Activated CD4-positive, alpha-beta T cell treated with anti-CD3 and anti-CD28 coated beads for 4 hours (primary cell): ENCODE results near the gene NGEF.
"Not testable (repeated sequence)": the region's sequence is repeated elsewhere in the genome, so short reads cannot be mapped to it uniquely, and the experiment has no call there.

ENCODE experiments used
- DNase-seq, 2 donors: peaks; one replicate each; pipeline ENCODE4 v3.0.0-alpha.2; 2020

The NGEF gene, protein sequence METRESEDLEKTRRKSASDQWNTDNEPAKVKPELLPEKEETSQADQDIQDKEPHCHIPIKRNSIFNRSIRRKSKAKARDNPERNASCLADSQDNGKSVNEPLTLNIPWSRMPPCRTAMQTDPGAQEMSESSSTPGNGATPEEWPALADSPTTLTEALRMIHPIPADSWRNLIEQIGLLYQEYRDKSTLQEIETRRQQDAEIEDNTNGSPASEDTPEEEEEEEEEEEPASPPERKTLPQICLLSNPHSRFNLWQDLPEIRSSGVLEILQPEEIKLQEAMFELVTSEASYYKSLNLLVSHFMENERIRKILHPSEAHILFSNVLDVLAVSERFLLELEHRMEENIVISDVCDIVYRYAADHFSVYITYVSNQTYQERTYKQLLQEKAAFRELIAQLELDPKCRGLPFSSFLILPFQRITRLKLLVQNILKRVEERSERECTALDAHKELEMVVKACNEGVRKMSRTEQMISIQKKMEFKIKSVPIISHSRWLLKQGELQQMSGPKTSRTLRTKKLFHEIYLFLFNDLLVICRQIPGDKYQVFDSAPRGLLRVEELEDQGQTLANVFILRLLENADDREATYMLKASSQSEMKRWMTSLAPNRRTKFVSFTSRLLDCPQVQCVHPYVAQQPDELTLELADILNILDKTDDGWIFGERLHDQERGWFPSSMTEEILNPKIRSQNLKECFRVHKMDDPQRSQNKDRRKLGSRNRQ

DNA sequence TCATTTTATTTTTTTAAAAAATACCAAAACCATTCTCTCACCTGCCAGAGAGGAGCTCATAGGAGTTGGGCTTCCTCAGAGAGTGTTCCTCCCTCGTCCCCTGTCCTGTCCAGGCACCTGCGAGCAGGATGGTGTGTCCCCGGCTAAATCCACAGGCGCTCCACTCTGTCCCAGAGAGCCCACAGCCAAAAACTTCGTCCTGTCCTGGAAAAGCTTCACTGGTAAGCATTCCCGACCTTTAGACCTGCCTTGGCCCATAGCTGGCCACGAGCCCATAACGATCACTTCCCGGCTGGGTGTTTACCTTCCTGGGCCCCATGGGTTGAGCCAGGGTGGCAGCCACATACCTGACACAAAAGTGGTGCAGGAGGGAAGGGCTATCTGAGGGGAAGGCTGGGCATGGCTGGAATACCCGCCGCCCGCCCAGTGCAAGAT is at the start of gene NGEF:
Gene NGEF, minus strand, starts transcription at position 230 of the 435 bp plus-strand sequence. CDS start 38,366 bp downstream, outside the sequence.
- DNase-seq: no peak

DNA sequence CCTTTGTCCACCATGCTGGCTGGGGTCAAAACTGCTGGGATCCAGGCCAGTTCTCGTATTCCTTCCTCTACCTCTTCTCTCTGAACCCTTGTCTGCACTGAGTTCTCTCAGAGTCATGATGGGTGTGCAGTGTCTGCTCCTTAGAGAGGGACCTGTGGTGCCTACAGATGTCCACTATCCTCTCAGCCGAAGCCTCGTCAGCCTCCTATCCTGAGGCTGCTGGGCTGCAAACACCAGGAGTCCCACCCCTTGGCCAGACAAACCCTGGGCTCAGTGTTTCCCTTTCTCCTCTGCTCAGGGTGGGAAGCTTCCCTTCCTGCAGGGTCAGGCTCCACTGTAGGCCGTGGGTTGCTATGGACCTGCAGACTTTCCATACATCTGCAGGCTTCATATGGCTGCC is 49.4 kb upstream of the NGEF start:
- DNase-seq: no peak

DNA sequence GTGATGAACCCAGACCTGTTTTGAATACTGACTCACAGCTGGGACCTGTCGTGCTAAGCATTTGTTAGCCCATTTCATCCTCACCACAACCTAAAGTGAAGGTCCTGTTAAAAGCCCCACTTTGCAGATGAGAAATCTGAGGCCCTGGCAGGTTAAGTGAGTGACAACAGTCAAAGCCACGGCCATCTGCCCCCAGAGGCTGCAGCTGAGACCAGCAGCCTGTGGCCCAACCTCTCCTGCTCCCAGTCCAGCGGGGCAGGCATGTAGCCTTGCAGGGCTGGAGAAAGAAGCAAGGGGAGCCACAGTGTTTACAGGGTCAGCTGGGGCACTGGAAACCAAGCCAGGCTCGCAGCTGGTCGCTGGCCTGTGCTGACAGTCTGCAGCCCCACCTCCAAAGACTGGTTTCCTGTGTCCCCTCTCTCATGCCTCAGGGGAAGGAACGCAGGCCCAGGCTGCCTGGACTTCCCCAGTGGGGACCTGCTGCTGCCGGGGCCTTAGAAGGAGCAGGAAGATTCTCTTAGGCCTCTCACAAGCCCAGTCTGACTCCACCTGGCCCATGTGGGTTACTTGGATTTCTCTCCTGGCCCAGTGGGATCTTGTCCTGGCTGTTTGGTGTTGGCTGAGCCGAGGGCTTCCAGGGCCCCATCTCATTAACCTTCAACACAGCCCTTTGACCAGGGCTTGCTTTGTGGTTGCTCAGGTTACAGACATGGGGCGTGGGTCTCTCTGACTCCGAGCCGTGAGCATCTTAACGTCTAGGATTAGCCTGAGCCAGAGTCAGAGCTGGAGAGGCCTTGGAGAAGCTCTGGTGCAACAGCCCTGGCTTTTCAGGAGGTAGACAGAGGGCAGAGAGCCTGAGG is 48.8 kb upstream of the NGEF start:
- DNase-seq: no peak

DNA sequence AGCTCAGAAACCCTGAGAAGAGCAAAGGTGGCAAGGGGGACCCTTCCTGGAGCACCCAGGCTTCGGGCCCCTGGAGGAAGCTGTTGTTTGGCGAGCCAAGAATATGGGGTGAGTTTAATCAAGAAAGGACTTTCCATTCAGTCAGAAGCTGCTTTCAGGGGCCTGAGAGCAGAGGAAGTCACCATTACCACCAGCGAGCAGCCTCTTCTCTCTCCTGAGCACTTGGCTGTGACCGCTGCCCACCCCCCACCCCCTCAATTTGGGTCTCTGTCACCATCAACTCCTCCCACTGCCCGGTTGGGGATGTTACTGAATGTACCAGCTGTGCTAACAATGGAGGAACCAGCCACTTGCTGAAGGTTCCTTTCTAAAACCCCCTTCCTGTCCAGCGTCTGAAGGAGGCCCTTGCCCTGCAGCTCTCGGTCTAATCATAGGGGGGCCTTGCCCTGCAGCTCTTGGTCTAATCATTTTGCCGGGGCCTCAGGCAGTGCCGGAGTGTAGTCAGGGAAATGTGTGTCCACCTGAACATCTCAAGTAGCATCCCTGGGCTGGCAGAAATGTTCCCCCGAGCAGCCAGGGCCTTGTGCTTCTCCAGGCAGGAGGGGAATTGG is 48.0 kb upstream of the NGEF start:
- no peak for DNase-seq

DNA sequence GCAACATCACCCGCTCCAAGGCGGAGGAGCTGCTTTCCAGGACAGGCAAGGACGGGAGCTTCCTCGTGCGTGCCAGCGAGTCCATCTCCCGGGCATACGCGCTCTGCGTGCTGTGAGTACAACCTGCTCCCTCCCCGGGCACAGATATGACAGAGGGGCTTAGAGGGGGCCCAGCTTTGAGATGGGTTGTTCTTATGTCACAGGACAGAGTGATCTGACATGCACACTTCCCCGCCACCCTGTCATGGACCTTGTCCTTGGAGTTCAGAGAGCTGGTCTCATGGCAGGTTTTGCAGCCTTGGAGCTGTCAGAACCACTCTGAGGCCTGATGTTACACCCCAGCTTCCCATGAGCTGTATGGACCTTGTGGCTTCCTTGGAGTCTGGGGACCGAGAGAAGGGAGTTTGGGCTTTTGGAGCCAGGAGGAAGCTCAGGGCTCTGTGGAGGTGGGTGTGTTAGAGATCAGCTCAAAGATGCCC is 47.5 kb upstream of the NGEF start:
- no peak for DNase-seq

DNA sequence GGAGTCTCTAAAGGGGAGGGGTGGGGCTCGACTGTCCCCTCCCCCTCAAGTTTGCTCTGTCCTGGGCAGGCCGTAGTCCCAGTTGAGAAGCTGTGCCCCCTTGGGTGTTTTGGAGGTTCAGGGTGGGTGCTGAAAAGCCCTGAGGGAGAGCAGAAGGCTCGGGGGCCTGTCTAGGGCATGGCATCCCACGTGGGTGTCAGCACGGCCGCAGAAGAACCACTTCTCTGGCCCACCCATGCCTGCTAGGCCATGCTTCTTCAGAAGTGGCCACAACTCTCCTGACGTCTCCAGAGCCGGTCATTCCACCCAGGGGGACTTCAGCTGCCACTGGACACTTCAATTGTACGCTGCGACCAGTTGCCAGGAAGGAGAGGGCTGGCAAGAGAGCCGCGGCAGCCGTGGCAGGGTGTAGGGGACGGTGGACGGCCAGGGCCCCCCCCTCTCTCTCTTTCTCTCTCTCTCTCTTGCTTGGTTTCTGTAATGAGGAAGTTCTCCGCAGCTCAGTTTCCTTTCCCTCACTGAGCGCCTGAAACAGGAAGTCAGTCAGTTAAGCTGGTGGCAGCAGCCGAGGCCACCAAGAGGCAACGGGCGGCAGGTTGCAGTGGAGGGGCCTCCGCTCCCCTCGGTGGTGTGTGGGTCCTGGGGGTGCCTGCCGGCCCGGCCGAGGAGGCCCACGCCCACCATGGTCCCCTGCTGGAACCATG is 46.9 kb upstream of the NGEF start, which contains the start of gene INPP5D:
Gene INPP5D, plus strand, starts transcription at position 546 of the 704 bp plus-strand sequence. Its CDS starts 137 bp downstream, at position 683.
- DNase-seq: peak; percentile 69 to 71

DNA sequence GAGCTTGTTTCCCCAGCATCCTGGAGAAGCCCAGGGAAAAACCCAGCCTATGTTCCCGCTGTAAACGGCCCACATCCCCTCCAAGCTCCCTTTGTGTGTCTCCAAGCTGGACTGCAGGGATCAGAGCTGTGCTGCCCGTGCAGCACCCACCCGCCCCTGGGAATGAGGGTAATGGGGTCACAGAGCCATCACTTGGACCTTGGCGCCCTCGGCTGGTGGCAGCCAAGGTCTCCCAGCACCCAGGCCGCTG is 46.4 kb upstream of the NGEF start:
- DNase-seq: no peak

DNA sequence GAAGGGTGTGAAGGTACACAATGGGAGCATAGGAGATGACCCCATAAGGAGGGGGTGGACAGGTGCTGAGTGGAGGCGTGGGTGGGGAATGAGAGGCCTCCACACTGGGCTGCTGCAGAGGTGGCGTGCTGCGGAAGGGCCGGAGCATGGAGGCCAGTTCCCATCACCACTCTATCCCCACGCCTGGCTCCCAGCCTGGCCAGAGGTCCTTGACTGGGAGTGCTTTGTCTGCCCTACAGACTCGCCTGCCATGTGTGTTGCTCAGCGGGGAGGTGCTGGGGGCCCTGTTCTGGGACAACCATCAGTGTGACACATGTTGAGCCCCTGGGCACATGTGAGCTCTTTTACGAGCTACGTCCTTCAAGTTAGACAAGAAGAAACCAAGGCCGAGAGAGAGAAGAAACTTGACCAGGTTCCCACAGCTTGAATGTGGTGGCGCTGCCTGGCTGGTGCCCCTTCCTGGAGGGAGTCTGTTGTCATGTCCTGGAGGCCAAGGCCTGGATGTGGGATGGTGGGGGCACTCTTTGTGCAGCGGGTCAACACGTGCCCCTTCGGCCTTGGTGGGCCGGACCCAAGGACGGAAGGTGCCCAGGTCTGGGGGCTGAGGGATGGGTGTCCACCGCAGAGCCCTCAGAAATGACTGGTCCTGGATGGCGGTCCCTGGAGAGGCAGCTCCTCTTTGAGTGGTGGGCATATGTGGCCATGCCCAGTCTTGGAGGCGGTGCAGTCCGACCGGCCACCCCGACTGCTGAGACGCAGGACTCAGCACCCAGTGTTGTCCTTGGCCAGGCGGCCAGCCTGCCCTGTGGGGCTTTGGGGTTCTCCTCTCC is 45.9 kb upstream of the NGEF start:
- no peak for DNase-seq

DNA sequence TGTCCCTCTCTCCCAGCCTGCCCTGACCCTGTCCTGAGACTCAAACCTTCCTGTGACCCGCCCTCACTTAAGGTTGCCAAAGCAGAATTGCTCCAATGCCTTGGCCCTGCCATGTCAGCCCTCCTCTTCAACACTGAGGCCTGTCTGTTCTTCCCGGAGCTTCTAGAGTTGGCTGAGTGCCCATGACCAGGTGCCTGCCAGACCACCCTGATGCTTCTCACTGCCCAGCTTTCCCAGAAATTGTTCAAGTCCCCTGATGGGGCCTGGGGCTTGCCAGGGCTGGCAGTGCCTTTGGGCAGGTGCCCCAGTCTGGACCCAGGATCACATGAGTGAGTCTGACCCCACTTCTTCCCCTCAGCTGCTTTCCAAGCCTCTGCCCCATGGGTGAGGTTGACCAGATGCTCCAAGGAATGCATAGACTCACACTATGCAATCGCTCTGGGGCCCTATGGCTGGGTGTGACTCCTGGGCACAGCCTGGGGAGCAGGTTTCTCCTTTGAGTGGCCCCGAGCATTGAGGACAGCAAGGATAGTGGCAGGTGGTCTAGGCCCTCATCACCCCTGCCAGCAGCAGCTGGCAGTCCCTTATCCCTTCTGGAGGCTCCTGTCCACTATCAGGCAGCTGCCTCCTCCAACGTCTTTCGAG is 44.0 kb upstream of the NGEF start:
- DNase-seq: no peak

DNA sequence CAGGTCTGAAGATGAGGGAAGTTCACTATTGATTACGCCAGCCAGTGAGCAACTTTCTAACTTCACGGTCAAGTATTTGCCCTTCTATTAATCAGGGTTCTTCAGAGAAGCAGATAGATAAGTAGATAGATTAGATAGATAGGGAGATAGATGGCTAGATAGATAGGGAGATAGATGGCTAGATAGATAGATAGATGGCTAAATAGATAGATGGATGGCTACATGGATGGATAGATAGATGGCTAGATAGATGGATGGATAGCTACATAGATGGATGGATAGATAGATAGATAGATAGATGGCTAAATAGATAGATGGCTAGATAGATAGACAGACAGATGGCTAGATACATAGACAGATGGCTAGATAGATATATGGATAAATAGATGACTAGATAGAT is 42.3 kb upstream of the NGEF start:
- no peak for DNase-seq

DNA sequence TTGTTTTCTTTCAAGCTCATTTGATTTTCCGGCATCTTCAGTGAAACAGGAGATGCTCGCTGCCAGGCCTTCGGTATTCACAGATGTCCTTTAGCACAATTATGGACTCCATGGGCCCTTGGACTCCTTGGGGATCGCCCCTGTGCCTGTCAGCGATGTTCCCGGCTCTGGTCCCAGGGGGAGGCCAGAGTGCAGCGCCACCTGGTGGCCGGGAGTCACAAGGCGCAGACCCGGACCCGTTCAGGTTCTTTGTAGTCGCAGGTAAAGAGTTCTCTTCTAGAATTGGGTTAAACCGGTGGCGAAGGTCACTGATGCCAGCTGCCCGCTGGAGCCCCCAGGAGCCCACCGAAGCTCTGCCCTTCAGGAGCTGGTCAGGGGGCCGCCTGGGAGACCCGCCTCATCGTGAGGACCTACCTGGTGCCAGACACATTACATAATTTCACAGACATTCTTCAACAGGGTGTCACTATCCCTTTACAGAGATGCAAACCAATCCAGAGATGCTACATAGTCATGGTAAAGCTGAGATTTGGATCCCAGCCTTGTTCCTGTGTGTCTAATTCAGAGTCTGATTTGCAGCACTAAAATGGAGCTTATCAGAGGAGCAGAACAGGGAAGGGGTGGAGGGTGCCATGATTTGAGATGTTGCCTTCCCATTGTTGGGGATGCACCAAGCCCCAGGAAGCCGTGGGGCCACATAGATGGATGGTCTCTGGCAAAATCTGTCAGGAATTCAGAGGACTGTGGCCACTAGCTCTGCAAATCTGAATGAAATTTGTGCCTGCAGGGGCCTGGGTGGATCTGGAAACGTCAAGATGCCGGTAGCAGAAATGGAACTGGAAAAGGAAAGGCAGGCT is 41.1 kb upstream of the NGEF start:
- DNase-seq: peak; percentile 71 to 76

DNA sequence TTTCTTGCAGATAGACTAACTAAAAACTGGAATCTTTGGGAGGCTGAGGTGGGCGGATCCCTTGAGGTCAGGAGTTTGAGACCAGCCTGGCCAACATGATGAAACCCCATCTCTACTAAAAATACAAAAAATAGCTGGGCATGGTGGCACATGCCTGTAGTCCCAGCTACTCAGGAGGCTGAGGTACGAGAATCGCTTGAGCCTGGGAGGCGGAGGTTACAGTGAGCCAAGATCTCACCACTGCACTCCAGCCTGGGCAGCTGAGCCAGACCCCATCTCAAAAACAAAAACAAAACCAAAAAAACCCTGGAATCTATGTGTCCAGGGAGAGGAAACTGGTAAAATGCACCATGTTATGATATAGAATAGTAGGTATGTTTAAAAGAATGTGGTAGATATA is 39.5 kb upstream of the NGEF start:
- DNase-seq: not testable (repeated sequence)

DNA sequence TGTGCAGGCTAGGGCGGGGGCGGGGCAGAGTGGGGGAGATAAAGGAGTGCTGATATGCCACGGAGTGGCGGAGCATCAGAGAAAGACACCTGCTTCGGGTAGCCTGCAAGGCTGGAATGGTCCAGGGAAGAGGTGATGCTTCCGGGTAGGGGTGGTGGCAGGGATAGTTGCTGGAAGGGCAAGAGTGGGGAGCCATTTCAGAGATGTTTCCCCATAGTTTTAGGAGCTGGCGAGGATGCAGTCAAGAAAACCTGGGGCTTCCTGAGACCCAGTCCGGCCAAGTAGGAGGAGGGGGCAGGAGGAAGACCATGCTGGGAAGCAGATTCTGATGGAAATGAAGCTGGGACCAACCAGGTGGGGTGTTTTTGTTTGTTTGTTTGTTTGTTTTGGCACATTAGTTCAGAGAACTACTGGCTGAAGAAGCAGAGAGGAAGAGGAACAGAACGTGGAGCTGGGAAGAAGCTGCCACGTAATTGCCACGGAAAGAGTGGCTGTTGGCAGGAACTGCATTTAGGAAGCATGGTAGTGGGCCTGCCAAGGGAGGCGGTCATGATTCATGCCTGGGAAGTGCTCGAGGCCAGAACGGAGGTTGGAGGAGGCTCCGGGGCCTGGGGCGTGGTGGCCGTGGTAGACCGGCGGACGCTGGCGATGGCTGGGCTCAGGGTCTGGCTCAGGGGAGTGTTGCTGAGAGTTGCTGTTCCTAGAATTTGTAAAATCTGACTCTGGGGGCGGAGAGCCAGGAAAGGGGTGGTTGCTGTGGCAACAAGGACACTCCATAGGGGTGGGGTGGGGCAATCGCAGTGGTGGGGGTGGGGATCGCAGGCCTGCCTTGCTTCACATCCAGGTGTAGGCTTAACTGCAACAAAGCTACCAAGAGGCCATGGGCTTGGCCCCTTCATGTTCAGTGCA is 38.4 kb upstream of the NGEF start:
- DNase-seq: no peak

DNA sequence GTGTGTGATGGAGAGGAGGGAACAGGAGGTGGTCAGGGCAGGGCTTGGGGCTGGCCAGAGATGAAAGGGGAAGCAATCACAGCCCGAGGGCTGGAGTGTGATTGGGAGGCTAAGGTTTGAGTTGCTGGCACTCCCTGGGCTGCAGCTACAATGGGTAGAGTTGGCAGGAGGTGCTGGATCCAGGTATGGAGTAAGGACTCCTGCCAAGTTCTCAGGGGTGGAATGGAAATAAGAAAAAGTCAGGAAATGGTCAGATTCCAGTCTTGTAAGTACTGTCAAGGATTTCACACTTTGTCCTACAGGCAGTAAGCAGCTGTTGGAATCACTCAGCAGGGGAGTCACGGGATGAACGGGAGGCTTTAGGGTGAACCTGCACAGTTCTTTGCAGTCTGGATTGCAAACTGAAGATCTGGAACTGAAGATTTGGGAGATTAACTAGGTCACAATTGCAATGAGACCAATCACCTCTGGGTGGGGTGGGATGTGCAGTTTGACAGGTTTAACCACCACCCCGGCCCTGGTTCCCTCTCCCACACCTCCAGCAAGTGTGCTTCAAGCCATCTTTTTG is 36.2 kb upstream of the NGEF start:
- DNase-seq: no peak

DNA sequence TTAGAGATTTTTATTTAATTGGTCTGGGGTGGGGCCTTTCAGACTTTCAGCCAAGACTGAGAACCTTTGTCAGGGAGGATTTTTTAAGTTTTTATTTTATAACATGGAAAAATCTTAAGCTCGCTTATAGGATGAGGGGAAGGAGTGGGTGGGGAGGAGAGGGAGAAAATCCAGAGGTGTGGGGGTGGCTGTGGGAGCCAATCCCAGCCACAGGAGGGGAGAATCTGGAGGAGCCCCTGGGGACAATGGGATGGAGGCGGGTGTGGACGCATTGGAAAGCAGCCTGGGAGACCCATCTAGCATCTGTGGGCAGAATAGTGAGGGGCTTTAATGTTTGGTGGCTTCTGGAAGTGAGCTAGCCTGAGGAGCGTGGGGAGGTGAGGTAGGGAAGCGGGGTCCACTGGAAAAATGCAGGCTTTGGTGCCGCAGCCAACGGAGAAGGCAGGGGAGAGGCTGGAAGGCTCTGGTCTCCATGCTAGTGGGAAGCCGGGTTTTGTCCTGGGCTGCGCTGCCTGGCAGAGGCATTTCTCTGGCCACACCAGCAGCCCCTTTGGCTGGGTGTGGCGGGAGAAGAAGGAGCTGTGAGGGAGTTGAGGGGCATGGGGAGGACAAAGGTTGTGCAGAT is 35.6 kb upstream of the NGEF start:
- DNase-seq: no peak

DNA sequence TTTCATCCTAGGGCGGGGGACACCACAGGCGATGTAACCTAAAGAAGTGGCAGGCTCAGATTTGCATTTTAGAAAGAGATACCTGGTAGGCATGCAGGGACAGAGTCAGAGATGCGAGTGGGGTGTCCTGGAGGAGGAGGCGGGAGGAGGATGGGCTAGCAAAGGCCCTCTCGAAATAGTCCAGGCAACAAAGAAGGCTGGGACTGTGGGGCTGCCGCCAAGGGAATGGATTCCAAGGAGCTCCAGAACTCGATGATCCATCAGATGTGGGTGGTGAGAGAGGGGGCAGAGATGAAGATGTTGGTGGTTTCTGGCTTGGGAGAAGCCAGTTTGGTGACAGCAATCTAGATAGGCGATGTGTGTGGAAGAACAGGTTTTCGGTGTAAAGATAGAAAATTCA is 34.6 kb upstream of the NGEF start:
- DNase-seq: no peak

DNA sequence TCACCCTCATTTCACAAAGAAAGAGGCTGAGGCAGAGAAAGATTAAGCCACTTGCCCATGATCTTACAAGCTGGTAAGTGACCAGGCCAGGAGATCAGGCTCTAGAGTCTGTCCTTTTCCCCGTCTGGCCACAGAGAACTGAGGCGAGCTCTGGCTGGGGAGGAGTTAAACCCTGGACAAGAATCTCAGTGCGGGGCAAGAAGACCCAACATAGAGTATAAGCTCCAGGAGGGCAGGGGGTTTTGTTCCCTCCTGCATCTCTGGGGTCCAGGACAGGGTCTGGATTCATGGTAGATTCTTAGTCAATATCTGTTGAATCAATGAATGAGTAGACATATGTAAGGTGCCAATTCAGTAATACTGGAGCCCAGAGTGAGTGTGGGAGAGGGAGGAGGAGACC is 34.1 kb upstream of the NGEF start:
- DNase-seq: no peak
